Muscle layer of duodenum (tissue), 2 donors: ENCODE results near the gene HASPIN.

Source experiments
- H3K27ac ChIP-seq: one replicate; pipeline ENCODE4 v1.7.0; 2013; ENCODE audit warnings: mild to moderate bottlenecking, low read length
- H3K27me3 ChIP-seq: one replicate; pipeline ENCODE4 v1.7.0; 2013; ENCODE audit warnings: low read depth, mild to moderate bottlenecking, control low read depth, low read length
- H3K36me3 ChIP-seq, 2 donors: one replicate each; pipeline ENCODE4 v1.7.0; 2013; ENCODE audit warnings: low read length in 2 of 2, control low read depth in 1 of 2, mild to moderate bottlenecking in 1 of 2; ENCODE audit not compliant: insufficient read depth in 2 of 2, control insufficient read depth in 1 of 2
- H3K4me1 ChIP-seq, 2 donors: one replicate each; pipeline ENCODE4 v1.7.0; 2013; ENCODE audit warnings: low read length in 2 of 2, mild to moderate bottlenecking in 2 of 2, control low read depth in 1 of 2, moderate library complexity in 1 of 2; ENCODE audit not compliant: insufficient read depth in 2 of 2, control insufficient read depth in 1 of 2
- H3K4me3 ChIP-seq, 2 donors: one replicate each; pipeline ENCODE4 v1.7.0; 2013; ENCODE audit warnings: low read length in 2 of 2, low read depth in 1 of 2, mild to moderate bottlenecking in 1 of 2
- H3K9me3 ChIP-seq, 2 donors: one replicate each; pipeline ENCODE4 v1.7.0; 2013; ENCODE audit warnings: low read length in 2 of 2, control low read depth in 1 of 2, mild to moderate bottlenecking in 1 of 2; ENCODE audit not compliant: control insufficient read depth in 1 of 2
- donor health status: healthy.

Gene HASPIN

DNA sequence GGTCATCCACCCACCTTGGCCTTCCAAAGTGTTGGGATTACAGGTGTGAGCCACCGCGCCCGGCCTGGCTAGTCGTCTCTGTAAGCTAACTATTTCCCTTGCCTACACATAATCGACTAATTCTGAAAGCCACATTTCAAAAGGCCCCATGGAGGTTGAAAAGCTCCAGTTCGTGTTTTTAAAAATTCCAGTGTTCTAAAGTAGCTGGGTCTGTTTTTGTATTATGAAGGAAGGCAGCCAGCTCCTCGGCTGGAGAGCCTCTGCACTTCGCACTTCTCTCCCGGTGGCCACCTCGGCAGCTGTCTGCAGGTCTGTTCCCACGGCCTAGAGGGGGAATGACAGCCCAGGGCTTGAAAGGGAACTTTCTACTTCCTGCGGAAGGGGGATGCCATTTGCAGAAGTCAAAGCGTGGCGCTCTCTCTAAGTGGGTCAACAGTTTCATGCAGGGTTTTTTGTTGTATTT is 16.9 kb downstream of the HASPIN start:
- Histone ChIP-seq H3K4me1 (peaks cover 8 to 13% of the 10 kb centered on the region in 2 donors), H3K9me3 (no peaks in the 10 kb centered on the region), H3K27me3 (no peaks in the 10 kb centered on the region), H3K36me3 (no peaks in the 10 kb centered on the region), H3K27ac (no peak overlapping the region), H3K4me3 (no peak overlapping the region)

DNA sequence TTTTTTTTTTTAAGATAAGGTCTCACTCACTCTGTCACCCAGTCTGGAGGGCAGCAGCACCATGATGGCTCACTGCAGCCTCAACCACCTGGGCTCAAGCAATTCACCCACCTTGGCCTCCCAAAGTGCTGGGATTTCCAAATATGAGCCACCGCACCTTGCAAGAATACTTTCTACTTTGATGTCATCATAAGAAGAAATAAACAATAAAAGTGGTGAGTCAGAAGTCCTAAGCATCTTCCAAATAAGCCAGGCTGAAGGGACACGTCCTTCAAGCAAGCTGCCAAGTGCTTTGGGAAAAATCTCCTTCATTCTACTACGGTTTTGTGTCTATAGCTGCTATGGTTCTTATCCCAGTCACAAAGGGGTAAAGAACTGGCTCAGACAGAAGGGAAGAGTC is 20.3 kb downstream of the HASPIN start:
- H3K4me3 ChIP-seq = no peak overlapping the region
- H3K27me3 ChIP-seq = no peaks in the 10 kb centered on the region
- H3K27ac ChIP-seq = no peak overlapping the region
- no peaks in the 10 kb centered on the region for H3K9me3 ChIP-seq
- H3K4me1 ChIP-seq = peaks cover 1 to 7% of the 10 kb centered on the region in 2 donors
- H3K36me3 ChIP-seq = no peaks in the 10 kb centered on the region

DNA sequence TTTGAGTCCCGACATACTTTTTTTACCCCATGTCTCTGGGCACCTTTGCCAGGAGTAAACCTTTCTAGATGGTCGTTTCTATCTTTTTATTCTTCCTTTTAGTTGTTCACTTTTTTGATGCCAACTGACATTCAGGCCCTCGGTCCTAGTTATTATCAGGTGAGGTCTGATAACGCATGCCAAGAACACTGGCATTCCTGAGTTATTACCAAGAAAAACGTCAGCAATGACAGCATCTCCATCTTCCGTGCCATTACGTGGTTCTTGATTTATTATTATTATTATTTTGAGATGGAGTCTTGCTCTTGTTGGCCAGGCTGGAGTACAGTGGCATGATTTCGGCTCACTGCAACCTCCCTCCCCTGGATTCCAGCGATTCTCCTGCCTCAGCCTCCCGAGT is 21.4 kb downstream of the HASPIN start:
- Histone ChIP-seq H3K36me3 (no peaks in the 10 kb centered on the region), H3K4me3 (no peak overlapping the region), H3K27me3 (no peaks in the 10 kb centered on the region), H3K27ac (no peak overlapping the region), H3K4me1 (no peaks in the 10 kb centered on the region), H3K9me3 (no peaks in the 10 kb centered on the region)

DNA sequence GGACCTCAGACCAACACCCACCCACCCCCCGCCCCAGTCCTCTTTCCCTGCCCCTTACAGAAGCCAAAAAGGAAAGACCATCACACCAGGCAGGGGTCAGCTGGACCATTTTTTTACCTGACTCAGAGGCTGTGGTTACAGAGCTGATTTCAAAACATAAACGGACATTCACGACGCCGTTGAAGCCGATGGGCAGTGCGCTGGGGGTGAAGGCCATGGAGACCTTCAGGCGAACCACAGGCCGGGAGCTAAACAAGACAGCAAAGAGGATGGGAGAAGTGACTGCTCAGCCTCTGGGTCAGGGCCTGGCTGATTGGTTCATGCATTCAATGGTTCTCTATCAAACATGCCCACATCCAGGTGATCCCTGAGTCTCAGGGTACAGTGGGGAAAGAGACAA is 24.1 kb downstream of the HASPIN start:
- Histone ChIP-seq H3K4me3 (no peak overlapping the region), H3K36me3 (no peaks in the 10 kb centered on the region), H3K4me1 (no peaks in the 10 kb centered on the region), H3K9me3 (no peaks in the 10 kb centered on the region), H3K27ac (no peak overlapping the region), H3K27me3 (no peaks in the 10 kb centered on the region)

DNA sequence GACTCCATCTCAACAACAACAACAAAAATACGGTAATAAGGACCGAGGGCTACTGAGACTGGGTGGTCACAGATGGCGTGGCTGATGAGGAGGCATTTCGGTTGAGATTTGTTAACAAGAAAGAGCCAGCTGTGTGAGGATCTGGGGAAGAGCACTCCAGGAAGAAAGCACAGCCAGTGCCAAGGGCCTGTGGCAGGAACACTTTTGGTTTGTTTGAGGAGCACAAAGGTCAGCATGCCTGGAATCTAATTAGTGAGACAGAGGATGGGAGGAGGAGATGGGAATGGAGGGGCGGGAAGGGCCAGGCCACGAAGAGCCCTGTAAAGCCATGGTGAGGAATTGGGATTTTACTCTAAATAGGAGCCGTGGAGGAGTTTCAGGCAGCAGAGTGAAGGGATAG is 24.9 kb downstream of the HASPIN start:
- no peaks in the 10 kb centered on the region for H3K4me1 ChIP-seq
- no peak overlapping the region for H3K4me3 ChIP-seq
- H3K27ac ChIP-seq = no peak overlapping the region
- no peaks in the 10 kb centered on the region for H3K27me3 ChIP-seq
- no peaks in the 10 kb centered on the region for H3K9me3 ChIP-seq
- no peaks in the 10 kb centered on the region for H3K36me3 ChIP-seq

DNA sequence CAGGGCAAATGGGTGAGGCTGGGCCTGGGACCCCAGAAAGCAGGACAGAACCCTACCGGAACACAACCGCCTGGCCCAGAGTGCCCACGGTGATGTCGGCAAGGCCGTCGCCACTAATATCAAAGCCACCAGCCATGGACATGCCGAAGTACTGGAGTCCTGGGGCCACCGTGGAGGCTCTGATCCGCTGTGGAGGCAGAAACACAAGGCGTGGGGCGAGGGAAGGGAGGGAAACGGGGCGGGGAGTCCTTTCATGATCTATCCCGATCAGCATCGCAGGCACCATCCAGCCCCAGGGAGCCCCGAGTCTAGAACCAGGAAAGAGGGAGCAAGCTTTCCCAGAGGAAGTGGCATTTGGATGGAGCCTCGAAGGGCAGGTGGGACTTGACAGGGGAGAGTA is 26.6 kb downstream of the HASPIN start:
- H3K36me3 ChIP-seq = no peaks in the 10 kb centered on the region
- H3K4me1 ChIP-seq = peaks cover 0 to 5% of the 10 kb centered on the region in 2 donors
- no peak overlapping the region for H3K27ac ChIP-seq
- H3K4me3 ChIP-seq = no peak overlapping the region
- H3K27me3 ChIP-seq = no peaks in the 10 kb centered on the region
- H3K9me3 ChIP-seq = no peaks in the 10 kb centered on the region

DNA sequence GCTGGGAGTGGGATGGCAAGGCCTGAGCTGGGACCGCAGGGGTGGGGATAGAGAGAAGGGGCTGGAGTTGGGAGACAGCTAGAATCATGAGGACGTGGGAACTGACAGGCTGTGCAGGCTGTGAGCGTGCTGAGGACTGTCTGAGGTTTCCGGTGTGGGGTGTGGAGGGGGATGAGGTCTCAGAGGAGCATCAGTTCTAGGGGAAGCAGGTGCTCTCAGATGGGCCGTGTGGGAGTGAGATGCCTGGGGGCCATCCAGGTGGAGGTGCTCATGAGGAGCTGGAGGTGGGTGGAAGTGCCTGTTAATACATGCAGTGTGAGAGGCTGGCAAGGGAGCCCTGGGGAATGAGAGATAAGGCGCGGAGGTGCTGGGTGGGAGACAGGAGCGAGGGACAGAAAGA is 27.2 kb downstream of the HASPIN start:
- H3K27ac ChIP-seq = no peak overlapping the region
- peaks cover 0 to 5% of the 10 kb centered on the region in 2 donors for H3K4me1 ChIP-seq
- H3K9me3 ChIP-seq = no peaks in the 10 kb centered on the region
- no peak overlapping the region for H3K4me3 ChIP-seq
- H3K36me3 ChIP-seq = no peaks in the 10 kb centered on the region
- H3K27me3 ChIP-seq = no peaks in the 10 kb centered on the region

DNA sequence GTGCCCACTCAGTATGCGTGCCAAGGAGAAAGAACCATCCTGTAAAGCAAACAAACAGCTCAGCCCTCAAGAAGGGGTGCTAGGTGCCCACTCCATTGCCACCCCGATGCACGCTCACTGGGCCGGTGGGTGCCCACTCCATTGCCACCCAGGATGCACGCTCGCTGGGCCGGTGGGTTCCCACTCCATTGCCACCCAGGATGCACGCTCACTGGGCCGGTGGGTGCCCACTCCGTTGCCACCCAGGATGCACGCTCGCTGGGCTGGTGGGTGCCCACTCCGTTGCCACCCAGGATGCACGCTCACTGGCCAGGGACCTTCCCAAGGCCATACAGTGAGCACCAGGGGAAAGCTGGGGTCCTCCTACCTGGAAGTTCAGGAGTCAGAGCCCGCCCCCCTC is 28.1 kb downstream of the HASPIN start:
- H3K27ac ChIP-seq = no peak overlapping the region
- no peaks in the 10 kb centered on the region for H3K27me3 ChIP-seq
- H3K4me1 ChIP-seq = peaks cover 0 to 5% of the 10 kb centered on the region in 2 donors

DNA sequence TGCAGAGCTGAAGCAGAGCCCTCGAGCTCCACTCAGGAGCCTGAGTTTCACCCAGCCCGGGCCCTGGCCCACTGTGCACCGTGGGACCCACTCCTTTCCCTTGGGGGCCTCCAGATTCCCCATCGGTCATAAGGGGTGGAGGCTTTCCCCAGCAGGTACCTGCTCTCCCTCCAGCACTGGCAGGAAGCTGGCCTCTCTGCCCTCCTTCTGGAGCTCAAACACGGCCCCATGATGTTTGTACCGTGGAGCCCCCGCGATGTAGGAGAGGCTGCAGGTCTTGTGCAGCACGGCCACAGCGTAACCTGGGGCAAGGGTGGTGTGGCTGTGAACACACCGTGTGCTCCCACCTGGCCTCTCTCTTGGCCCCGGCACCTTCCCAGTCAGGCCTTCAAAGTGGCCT is 29.9 kb downstream of the HASPIN start:
- Histone ChIP-seq H3K27me3 (no peaks in the 10 kb centered on the region), H3K9me3 (no peaks in the 10 kb centered on the region), H3K27ac (no peak overlapping the region), H3K4me1 (peaks cover 0 to 5% of the 10 kb centered on the region in 2 donors), H3K36me3 (no peaks in the 10 kb centered on the region), H3K4me3 (no peak overlapping the region)

More for the DNA sequence above, 28.1 kb downstream of the HASPIN start:
- H3K9me3 ChIP-seq = no peaks in the 10 kb centered on the region
- no peak overlapping the region for H3K4me3 ChIP-seq
- H3K36me3 ChIP-seq = no peaks in the 10 kb centered on the region

DNA sequence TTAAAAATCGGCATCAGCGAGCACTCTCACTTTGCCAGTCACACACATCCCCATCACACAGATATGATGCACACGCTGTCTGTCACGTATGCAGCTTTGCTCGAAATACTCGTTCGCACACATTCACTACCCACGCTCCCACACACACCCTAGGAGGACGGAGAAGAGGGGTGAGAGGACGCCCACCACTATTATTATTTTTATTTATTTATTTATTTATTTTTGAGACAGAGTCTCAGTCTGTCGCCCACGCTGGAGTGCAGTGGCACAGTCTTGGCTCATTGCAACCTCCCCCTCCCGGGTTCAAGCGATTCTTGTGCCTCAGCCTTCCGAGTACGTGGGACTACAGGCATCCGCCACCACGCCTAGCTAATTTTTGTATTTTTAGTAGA is 30.4 kb downstream of the HASPIN start:
- no peaks in the 10 kb centered on the region for H3K27me3 ChIP-seq
- H3K27ac ChIP-seq = no peak overlapping the region
- H3K4me3 ChIP-seq = no peak overlapping the region
- H3K4me1 ChIP-seq = peaks cover 0 to 5% of the 10 kb centered on the region in 2 donors
- H3K36me3 ChIP-seq = no peaks in the 10 kb centered on the region
- no peaks in the 10 kb centered on the region for H3K9me3 ChIP-seq

DNA sequence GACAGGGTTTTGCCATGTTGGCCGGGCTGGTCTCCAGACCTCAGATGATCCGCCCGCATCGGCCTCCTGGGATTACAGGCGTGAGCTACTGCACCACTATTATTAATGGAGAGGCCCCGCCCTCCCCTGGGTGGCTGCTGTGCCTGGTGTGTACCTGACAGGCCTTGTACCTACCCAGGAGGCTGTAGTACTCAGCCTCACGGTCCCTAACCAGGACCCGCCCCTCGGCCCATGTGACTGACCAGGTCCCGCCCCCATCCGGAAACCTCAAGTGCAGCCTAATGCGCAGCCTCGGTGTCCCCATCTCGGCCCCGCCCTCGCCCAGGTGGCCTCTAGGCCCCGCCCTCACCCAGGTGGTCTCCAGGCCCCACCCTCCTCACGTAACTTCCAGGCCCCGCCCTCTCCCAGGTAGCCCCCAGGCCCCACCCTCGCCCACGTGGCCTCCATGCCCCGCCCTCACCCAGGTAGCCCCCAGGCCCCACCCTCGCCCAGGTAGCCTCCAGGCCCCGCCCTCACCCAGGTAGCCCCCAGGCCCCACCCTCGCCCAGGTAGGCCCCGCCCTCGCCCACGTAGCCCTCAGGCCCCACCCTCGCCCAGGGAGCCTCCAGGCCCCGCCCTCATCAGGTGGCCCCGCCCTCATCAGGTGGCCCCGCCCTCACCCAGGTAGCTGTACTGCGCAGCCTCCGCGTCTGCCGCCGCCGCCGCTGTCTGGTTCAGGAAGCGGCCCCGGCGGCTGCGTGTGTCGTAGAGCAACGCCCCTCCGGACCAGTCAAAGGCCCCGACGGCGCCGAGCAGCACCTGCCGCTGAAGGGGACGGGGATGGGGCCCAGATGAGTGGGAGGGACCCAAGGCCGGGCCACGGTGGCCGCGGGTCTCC is 31.0 kb downstream of the HASPIN start:
- Histone ChIP-seq H3K4me3 (no peak overlapping the region), H3K4me1 (peaks cover 0 to 5% of the 10 kb centered on the region in 2 donors), H3K27me3 (no peaks in the 10 kb centered on the region), H3K27ac (peak overlapping the region; percentile 39), H3K9me3 (peaks cover 0 to 1% of the 10 kb centered on the region in 2 donors), H3K36me3 (no peaks in the 10 kb centered on the region)
